22Rv1 (cell line): ENCODE data around the gene ARG1.

Experiments
- ZFX ChIP-seq: fragments of 450-650 bp; IDR thresholded peaks from 2 replicates; pipeline ENCODE4 v1.6.1; 2017; ENCODE audit warnings: antibody characterized with exemption, borderline replicate concordance
- TF ChIP-seq, protein P1 (sequence below): fragments of 450-650 bp; IDR thresholded peaks from 2 replicates; pipeline ENCODE4 v1.5.1; 2017; ENCODE audit warnings: mild to moderate bottlenecking

DNA sequence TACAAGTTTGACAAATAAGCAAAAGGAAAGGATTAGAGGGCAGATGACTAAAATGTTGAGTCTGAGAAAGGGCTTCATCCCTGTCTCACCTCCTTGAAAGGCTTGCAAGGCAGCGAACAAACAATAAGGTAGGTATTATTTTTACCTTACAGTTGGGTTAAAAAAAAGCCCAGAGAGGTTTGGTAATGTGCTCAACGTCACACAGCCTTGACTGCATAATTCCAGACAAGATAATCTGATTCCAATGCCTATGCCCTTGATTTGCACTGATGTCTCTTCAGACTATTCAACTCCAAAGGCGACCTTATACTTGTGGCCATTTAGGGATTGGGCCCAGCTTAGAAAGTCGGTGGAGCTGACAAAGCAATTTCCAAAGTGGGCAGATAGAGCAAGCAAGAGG, 1.7 kb downstream of the ARG1 start:
- TF ChIP-seq, protein P1, sequence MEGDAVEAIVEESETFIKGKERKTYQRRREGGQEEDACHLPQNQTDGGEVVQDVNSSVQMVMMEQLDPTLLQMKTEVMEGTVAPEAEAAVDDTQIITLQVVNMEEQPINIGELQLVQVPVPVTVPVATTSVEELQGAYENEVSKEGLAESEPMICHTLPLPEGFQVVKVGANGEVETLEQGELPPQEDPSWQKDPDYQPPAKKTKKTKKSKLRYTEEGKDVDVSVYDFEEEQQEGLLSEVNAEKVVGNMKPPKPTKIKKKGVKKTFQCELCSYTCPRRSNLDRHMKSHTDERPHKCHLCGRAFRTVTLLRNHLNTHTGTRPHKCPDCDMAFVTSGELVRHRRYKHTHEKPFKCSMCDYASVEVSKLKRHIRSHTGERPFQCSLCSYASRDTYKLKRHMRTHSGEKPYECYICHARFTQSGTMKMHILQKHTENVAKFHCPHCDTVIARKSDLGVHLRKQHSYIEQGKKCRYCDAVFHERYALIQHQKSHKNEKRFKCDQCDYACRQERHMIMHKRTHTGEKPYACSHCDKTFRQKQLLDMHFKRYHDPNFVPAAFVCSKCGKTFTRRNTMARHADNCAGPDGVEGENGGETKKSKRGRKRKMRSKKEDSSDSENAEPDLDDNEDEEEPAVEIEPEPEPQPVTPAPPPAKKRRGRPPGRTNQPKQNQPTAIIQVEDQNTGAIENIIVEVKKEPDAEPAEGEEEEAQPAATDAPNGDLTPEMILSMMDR: no peak
- TF ChIP-seq ZFX: no peak
